ENCODE measurements around the gene PLEKHJ1. TPM values are rescaled to one million over a fixed set of nuclear protein-coding genes. Genes with fewer than 3 reads are reported as not detected.

The PLEKHJ1 gene
- total and polyA plus RNA-seq, 2 of the 13 experiments (the other 11 are each of a cell fraction or from before 2014, with no cell fraction given): 70.5 to 130 TPM

- TF ChIP-seq ZNF574 (CRISPR knock-in tag; IDR thresholded peaks at IDR 0.05): peak; percentile 94
- no peak for TF ChIP-seq ZNF557 (CRISPR knock-in tag; IDR thresholded peaks at IDR 0.05)
- no peak for TF ChIP-seq ZNF781 (CRISPR knock-in tag; IDR thresholded peaks at IDR 0.05; ENCODE audit: borderline replicate concordance, not compliant biosample characterization)
- 0 out of 2 replicates have a peak, but pooled peaks have one; percentile 32 for TF ChIP-seq PRMT3 (CRISPR knock-in tag; IDR thresholded peaks at IDR 0.05; ENCODE audit: borderline replicate concordance, low read depth)
- peak; percentile 100 for TF ChIP-seq KDM2A (CRISPR knock-in tag; IDR thresholded peaks at IDR 0.05; ENCODE audit: borderline replicate concordance, low read depth)
- peak; percentile 49 for TF ChIP-seq FOXA3 (CRISPR knock-in tag; IDR thresholded peaks at IDR 0.05)
- TF ChIP-seq POLR2A (IDR thresholded peaks at IDR 0.05; ENCODE audit: insufficient read depth in 1 of 2, low read depth in 2 of 2, low read length in 2 of 2): peak in 1 of 2 experiments; percentile 65; a peak in 2 of 4 replicates
- no peak for TF ChIP-seq NCOA1 (CRISPR knock-in tag; IDR thresholded peaks at IDR 0.05)
- no peak for TF ChIP-seq RFXAP (CRISPR knock-in tag; IDR thresholded peaks at IDR 0.05; ENCODE audit: borderline replicate concordance)
- peak; percentile 47 for TF ChIP-seq PHF5A (CRISPR knock-in tag; IDR thresholded peaks at IDR 0.05; ENCODE audit: low read depth, unreplicated experiment)
- peak; percentile 98 for TF ChIP-seq RBM22 (optimal IDR thresholded peaks at IDR 0.05; ENCODE audit: low read length)
- no peak for TF ChIP-seq ZNF546 (CRISPR knock-in tag; conservative IDR thresholded peaks at IDR 0.05)
- peak; percentile 53; the same call in 1 of the 2 replicates for TF ChIP-seq MAF1 (CRISPR knock-in tag; IDR thresholded peaks at IDR 0.05; ENCODE audit: borderline replicate concordance)
- TF ChIP-seq, protein P1, sequence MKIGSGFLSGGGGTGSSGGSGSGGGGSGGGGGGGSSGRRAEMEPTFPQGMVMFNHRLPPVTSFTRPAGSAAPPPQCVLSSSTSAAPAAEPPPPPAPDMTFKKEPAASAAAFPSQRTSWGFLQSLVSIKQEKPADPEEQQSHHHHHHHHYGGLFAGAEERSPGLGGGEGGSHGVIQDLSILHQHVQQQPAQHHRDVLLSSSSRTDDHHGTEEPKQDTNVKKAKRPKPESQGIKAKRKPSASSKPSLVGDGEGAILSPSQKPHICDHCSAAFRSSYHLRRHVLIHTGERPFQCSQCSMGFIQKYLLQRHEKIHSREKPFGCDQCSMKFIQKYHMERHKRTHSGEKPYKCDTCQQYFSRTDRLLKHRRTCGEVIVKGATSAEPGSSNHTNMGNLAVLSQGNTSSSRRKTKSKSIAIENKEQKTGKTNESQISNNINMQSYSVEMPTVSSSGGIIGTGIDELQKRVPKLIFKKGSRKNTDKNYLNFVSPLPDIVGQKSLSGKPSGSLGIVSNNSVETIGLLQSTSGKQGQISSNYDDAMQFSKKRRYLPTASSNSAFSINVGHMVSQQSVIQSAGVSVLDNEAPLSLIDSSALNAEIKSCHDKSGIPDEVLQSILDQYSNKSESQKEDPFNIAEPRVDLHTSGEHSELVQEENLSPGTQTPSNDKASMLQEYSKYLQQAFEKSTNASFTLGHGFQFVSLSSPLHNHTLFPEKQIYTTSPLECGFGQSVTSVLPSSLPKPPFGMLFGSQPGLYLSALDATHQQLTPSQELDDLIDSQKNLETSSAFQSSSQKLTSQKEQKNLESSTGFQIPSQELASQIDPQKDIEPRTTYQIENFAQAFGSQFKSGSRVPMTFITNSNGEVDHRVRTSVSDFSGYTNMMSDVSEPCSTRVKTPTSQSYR (CRISPR knock-in tag; IDR thresholded peaks at IDR 0.05; ENCODE audit: borderline replicate concordance): 0 out of 2 replicates have a peak, but pooled peaks have one; percentile 6
- TF ChIP-seq SALL2 (CRISPR knock-in tag; IDR thresholded peaks at IDR 0.05): peak; percentile 52; the same call in 1 of the 2 replicates
- TF ChIP-seq MAX (IDR thresholded peaks at IDR 0.05): peak; percentile 60; the same call in 1 of the 2 replicates
- TF ChIP-seq, protein P2, sequence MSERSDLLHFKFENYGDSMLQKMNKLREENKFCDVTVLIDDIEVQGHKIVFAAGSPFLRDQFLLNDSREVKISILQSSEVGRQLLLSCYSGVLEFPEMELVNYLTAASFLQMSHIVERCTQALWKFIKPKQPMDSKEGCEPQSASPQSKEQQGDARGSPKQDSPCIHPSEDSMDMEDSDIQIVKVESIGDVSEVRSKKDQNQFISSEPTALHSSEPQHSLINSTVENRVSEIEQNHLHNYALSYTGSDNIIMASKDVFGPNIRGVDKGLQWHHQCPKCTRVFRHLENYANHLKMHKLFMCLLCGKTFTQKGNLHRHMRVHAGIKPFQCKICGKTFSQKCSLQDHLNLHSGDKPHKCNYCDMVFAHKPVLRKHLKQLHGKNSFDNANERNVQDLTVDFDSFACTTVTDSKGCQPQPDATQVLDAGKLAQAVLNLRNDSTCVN (CRISPR knock-in tag; IDR thresholded peaks at IDR 0.05; ENCODE audit: borderline replicate concordance): peak; percentile 66; the same call in 1 of the 2 replicates
- TF ChIP-seq ELF4 (CRISPR knock-in tag; IDR thresholded peaks at IDR 0.05; ENCODE audit: borderline replicate concordance): peak; percentile 25; the same call in 1 of the 2 replicates
- TF ChIP-seq GATAD1 (CRISPR knock-in tag; IDR thresholded peaks at IDR 0.05): peak; percentile 83
- TF ChIP-seq HOXA5 (CRISPR knock-in tag; IDR thresholded peaks at IDR 0.05): no peak; the same call in 1 of the 2 replicates
- TF ChIP-seq SIX4 (CRISPR knock-in tag; IDR thresholded peaks at IDR 0.05): no peak
- TF ChIP-seq ELF1 (CRISPR knock-in tag; IDR thresholded peaks at IDR 0.05): peak; percentile 95
- TF ChIP-seq ZSCAN29 (CRISPR knock-in tag; conservative IDR thresholded peaks at IDR 0.05): no peak
Measured at GRCh38 chr19:2273356-2274184, 37.4 kb upstream of the PLEKHJ1 start (continued).
